Astrocyte (in vitro differentiated cells and primary cell): ENCODE data around the gene PRTN3.
"Not testable (repeated sequence)": the region's sequence is repeated elsewhere in the genome, so short reads cannot be mapped to it uniquely, and the experiment has no call there.

Source experiments
- EZH2 ChIP-seq: IDR thresholded peaks from 2 replicates; pipeline ENCODE4 v1.6.1; 2012; ENCODE audit warnings: mild to moderate bottlenecking, low read length, inconsistent platforms; ENCODE audit not compliant: insufficient read depth
- TF ChIP-seq, protein P1 (sequence below): IDR thresholded peaks from 2 replicates; pipeline ENCODE4 v1.5.1; 2011; ENCODE audit warnings: low read depth, mild to moderate bottlenecking, inconsistent platforms, low read length, moderate library complexity; ENCODE audit not compliant: insufficient read depth

DNA sequence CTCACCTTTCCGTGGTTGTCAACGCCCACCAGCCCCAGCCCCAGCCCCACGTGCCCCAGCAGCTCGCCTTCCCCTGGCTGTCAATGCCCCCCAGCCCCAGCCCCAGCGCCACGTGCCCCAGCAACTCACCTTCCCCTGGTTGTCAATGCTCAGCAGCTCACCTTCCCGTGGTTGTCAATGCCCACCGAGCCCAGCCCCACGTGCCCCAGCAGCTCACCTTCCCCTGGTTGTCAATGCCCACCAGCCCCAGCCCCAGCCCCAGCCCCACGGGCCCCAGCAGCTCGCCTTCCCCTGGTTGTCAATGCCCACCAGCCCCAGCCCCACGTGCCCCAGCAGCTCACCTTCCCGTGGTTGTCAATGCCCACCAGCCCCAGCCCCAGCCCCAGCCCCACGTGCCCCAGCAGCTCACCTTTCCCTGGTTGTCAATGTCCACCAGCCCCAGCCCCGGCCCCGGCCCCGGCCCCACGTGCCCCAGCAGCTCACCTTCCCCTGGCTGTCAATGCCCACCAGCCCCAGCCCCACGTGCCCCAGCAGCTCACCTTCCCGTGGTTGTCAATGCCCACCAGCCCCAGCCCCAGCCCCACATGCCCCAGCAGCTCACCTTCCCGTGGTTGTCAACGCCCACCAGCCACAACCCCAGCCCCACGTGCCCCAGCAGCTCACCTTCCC is 37.3 kb downstream of the PRTN3 start:
- TF ChIP-seq, protein P1, sequence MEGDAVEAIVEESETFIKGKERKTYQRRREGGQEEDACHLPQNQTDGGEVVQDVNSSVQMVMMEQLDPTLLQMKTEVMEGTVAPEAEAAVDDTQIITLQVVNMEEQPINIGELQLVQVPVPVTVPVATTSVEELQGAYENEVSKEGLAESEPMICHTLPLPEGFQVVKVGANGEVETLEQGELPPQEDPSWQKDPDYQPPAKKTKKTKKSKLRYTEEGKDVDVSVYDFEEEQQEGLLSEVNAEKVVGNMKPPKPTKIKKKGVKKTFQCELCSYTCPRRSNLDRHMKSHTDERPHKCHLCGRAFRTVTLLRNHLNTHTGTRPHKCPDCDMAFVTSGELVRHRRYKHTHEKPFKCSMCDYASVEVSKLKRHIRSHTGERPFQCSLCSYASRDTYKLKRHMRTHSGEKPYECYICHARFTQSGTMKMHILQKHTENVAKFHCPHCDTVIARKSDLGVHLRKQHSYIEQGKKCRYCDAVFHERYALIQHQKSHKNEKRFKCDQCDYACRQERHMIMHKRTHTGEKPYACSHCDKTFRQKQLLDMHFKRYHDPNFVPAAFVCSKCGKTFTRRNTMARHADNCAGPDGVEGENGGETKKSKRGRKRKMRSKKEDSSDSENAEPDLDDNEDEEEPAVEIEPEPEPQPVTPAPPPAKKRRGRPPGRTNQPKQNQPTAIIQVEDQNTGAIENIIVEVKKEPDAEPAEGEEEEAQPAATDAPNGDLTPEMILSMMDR, result not testable (repeated sequence)
- TF ChIP-seq EZH2, result not testable (repeated sequence)
